H9 (cell line): ENCODE results near the gene GNAO1. TPM values are rescaled to one million over a fixed set of nuclear protein-coding genes. Genes with fewer than 3 reads are reported as not detected.

ENCODE experiments used
- DNase-seq: peaks from one replicate; pipeline ENCODE4 v3.0.0-alpha.2; 2017
- H2AFZ ChIP-seq: one replicate; pipeline ENCODE4 v1.6.1; 2013; ENCODE audit warnings: mild to moderate bottlenecking, low read length, control low read depth, moderate library complexity
- H2AK5ac ChIP-seq: 2 replicates; pipeline ENCODE4 v1.6.1; 2013; ENCODE audit warnings: low read length, control low read depth, mixed read lengths; ENCODE audit not compliant: insufficient read length
- H2BK120ac ChIP-seq: one replicate; pipeline ENCODE4 v1.6.1; 2013; ENCODE audit warnings: low read depth, mild to moderate bottlenecking, low read length, control low read depth, inconsistent platforms; ENCODE audit not compliant: poor library complexity, severe bottlenecking
- H2BK12ac ChIP-seq: 2 replicates; pipeline ENCODE4 v1.6.1; 2013; ENCODE audit warnings: low read length, control low read depth, mixed read lengths, low read depth; ENCODE audit not compliant: insufficient read length
- H2BK15ac ChIP-seq: 2 replicates; pipeline ENCODE4 v1.6.1; 2013; ENCODE audit warnings: low read depth, low read length, control low read depth
- H2BK20ac ChIP-seq: one replicate; pipeline ENCODE4 v1.6.1; 2013; ENCODE audit warnings: low read depth, mild to moderate bottlenecking, low read length, control low read depth, inconsistent platforms; ENCODE audit not compliant: poor library complexity, severe bottlenecking
- H2BK5ac ChIP-seq: 2 replicates; pipeline ENCODE4 v1.6.1; 2013; ENCODE audit warnings: low read length, control low read depth, mixed read lengths; ENCODE audit not compliant: insufficient read length
- H3K14ac ChIP-seq: 2 replicates; pipeline ENCODE4 v1.6.1; 2013; ENCODE audit warnings: low read length, control low read depth; ENCODE audit not compliant: insufficient read depth
- H3K18ac ChIP-seq: 2 replicates; pipeline ENCODE4 v1.6.1; 2013; ENCODE audit warnings: low read depth, mild to moderate bottlenecking, mixed read lengths, low read length, control low read depth; ENCODE audit not compliant: insufficient read length
- H3K23ac ChIP-seq: 2 replicates; pipeline ENCODE4 v1.6.1; 2013; ENCODE audit warnings: low read length, control low read depth, mixed read lengths, low read depth; ENCODE audit not compliant: insufficient read length
- H3K23me2 ChIP-seq: 2 replicates; pipeline ENCODE4 v1.6.1; 2013; ENCODE audit warnings: low read depth, mild to moderate bottlenecking, mixed read lengths, low read length, control low read depth; ENCODE audit not compliant: insufficient read length, poor library complexity, severe bottlenecking
- H3K27ac ChIP-seq: 2 replicates; pipeline ENCODE4 v1.5.1; 2013; ENCODE audit warnings: low read length, control low read depth, mixed read lengths, low read depth; ENCODE audit not compliant: insufficient read length
- H3K27me3 ChIP-seq: 2 replicates; pipeline ENCODE4 v1.6.1; 2013; ENCODE audit warnings: low read length, control low read depth, inconsistent platforms; ENCODE audit not compliant: insufficient read depth
- H3K4ac ChIP-seq: 2 replicates; pipeline ENCODE4 v1.6.1; 2013; ENCODE audit warnings: low read depth, mild to moderate bottlenecking, control low read depth, inconsistent platforms, low read length, moderate library complexity
- H3K4me1 ChIP-seq: 2 replicates; pipeline ENCODE4 v1.6.1; 2013; ENCODE audit warnings: low read length, control low read depth, inconsistent platforms; ENCODE audit not compliant: insufficient read depth
- H3K4me2 ChIP-seq: 2 replicates; pipeline ENCODE4 v1.6.1; 2013; ENCODE audit warnings: low read length, control low read depth, mixed read lengths; ENCODE audit not compliant: insufficient read length, insufficient read depth
- H3K56ac ChIP-seq: 2 replicates; pipeline ENCODE4 v1.6.1; 2013; ENCODE audit warnings: low read depth, mild to moderate bottlenecking, mixed read lengths, low read length, control low read depth; ENCODE audit not compliant: insufficient read length
- H3K79me1 ChIP-seq: 2 replicates; pipeline ENCODE4 v1.6.1; 2013; ENCODE audit warnings: low read depth, mild to moderate bottlenecking, moderate library complexity, low read length, control low read depth, inconsistent platforms; ENCODE audit not compliant: insufficient read depth, poor library complexity, severe bottlenecking
- H3K79me2 ChIP-seq: 2 replicates; pipeline ENCODE4 v1.6.1; 2013; ENCODE audit warnings: low read length, control low read depth, inconsistent platforms; ENCODE audit not compliant: insufficient read depth
- H3K9ac ChIP-seq: 2 replicates; pipeline ENCODE4 v1.6.1; 2013; ENCODE audit warnings: low read length, control low read depth, mixed read lengths; ENCODE audit not compliant: insufficient read length; ENCODE audit errors: extremely low read depth
- H3K9me3 ChIP-seq: one replicate; pipeline ENCODE4 v1.6.1; 2013; ENCODE audit warnings: low read depth, low read length, inconsistent platforms; ENCODE audit not compliant: control insufficient read depth
- H3T11ph ChIP-seq: one replicate; pipeline ENCODE4 v1.6.1; 2013; ENCODE audit warnings: mild to moderate bottlenecking, low read length, control low read depth, inconsistent platforms
- H4K20me1 ChIP-seq: one replicate; pipeline ENCODE4 v1.6.1; 2013; ENCODE audit not compliant: control insufficient read depth, insufficient read length, insufficient read depth
- H4K5ac ChIP-seq: 2 replicates; pipeline ENCODE4 v1.6.1; 2013; ENCODE audit warnings: low read depth, mild to moderate bottlenecking, mixed read lengths, low read length, control low read depth; ENCODE audit not compliant: insufficient read length
- H4K8ac ChIP-seq: replicated peaks from 2 replicates; pipeline ENCODE4 v1.6.1; 2013; ENCODE audit warnings: low read length, control low read depth, mixed read lengths, low read depth; ENCODE audit not compliant: insufficient read length
- H4K91ac ChIP-seq: 2 replicates; pipeline ENCODE4 v1.6.1; 2013; ENCODE audit warnings: low read depth, mild to moderate bottlenecking, moderate library complexity, mixed read lengths, low read length, control low read depth; ENCODE audit not compliant: insufficient read length
- H3K27ac Mint-ChIP-seq, 3 experiments: 2 replicates in 2 of 3; 3 replicates in 1 of 3; pipeline ENCODE4 v1.8.0; 2020 to 2021; ENCODE audit warnings: mixed read lengths in 3 of 3, mild to moderate bottlenecking in 1 of 3, moderate library complexity in 1 of 3
- H3K27me3 Mint-ChIP-seq: 2 replicates; pipeline ENCODE4 v1.8.0; 2021; ENCODE audit warnings: low read depth, mild to moderate bottlenecking, moderate library complexity, mixed read lengths
- H3K36me3 Mint-ChIP-seq, 3 experiments: 2 replicates in 2 of 3; 3 replicates in 1 of 3; pipeline ENCODE4 v1.8.0; 2020 to 2021; ENCODE audit warnings: low read depth in 3 of 3, mixed read lengths in 3 of 3; ENCODE audit not compliant: insufficient read depth in 1 of 3
- H3K4me1 Mint-ChIP-seq, 2 experiments: 2 replicates each; pipeline ENCODE4 v1.8.0; 2020; ENCODE audit warnings: mixed read lengths in 2 of 2
- H3K4me3 Mint-ChIP-seq, 2 experiments: 2 replicates in 1 of 2; 3 replicates in 1 of 2; pipeline ENCODE4 v1.8.0; 2020 to 2021; ENCODE audit warnings: mild to moderate bottlenecking in 2 of 2, mixed read lengths in 2 of 2, moderate library complexity in 1 of 2
- H3K9me3 Mint-ChIP-seq, 2 experiments: 2 replicates in 1 of 2; 3 replicates in 1 of 2; pipeline ENCODE4 v1.8.0; 2020; ENCODE audit warnings: mild to moderate bottlenecking in 2 of 2, mixed read lengths in 2 of 2, moderate library complexity in 1 of 2
- CTCF ChIP-seq: fragments of 200-600 bp; sonication (generic); conservative IDR thresholded peaks from 3 replicates; pipeline ENCODE4 v1.8.0; 2021; ENCODE audit warnings: antibody characterized with exemption, mild to moderate bottlenecking
- WGBS: extraction: QIAGEN DNeasy Blood & Tissue Kit; methylation state at CpG from one replicate; pipeline ENCODE4 v1.1.7; 2013; ENCODE audit warnings: missing lambda C conversion rate, low lambda C conversion rate, mixed read lengths; ENCODE audit not compliant: insufficient read length; ENCODE audit errors: extremely low coverage; 5-methylcytosine and 5-hydroxymethylcytosine counted together
- total RNA-seq: library from RNA; stranded (reverse); gene quantifications from 2 replicates; pipeline ENCODE4 v1.2.1, GENCODE V29; 2021

The GNAO1 gene
- total RNA-seq, 1 experiment from 2014 or later: 16.9 TPM

- Histone ChIP-seq H3K14ac (no peak overlapping the region), H3K27me3 (no peaks in the 10 kb centered on the region; the same call in 1 of the 2 replicates), H3K56ac (no peak overlapping the region), H3K79me2 (no peaks in the 10 kb centered on the region), H3K23me2 (peaks cover 28% of the 10 kb centered on the region), H3K4me2 (peak overlapping the region; percentile 94), H3K23ac (no peak overlapping the region), H4K91ac (no peak overlapping the region), H3T11ph (no peak overlapping the region), H3K27ac (no peak overlapping the region), H4K5ac (no peak overlapping the region), H3K9me3 (no peaks in the 10 kb centered on the region), H4K8ac (no peak overlapping the region), H3K18ac (no peak overlapping the region), H2BK5ac (no peak overlapping the region), H2BK15ac (no peak overlapping the region), H4K20me1 (no peaks in the 10 kb centered on the region), H2BK12ac (no peak overlapping the region), H2BK120ac (no peak overlapping the region), H3K4ac (no peak overlapping the region), H3K79me1 (peaks cover 2% of the 10 kb centered on the region), H2BK20ac (no peak overlapping the region), H3K9ac (no peak overlapping the region), H3K4me1 (peaks cover 23% of the 10 kb centered on the region; the same call in 1 of the 2 replicates), H2AFZ (no peak overlapping the region), H2AK5ac (no peak overlapping the region)
- peaks cover 52 to 65% of the 10 kb centered on the region in 2 experiments for H3K4me1 Mint-ChIP-seq
- H3K36me3 Mint-ChIP-seq: no peaks in the 10 kb centered on the region; a peak in 1 of 7 replicates
- peak overlapping the region; percentile 45 to 85 for H3K4me3 Mint-ChIP-seq
- no peak for TF ChIP-seq CTCF
- no CpG with 5 or more reads among the region's 48 CpGs for WGBS
- peaks cover 42% of the 10 kb centered on the region for H3K27me3 Mint-ChIP-seq
- DNase-seq: peak; percentile 93
- H3K9me3 Mint-ChIP-seq: no peaks in the 10 kb centered on the region; a peak in 1 of 5 replicates
- H3K27ac Mint-ChIP-seq: no peak overlapping the region
These were observed 2.9 kb downstream of the GNAO1 start for GRCh38 chr16:56193951-56194726.
